SW 1271 (cell line): ENCODE results near the gene PRPF4.
"Not testable (repeated sequence)": the region's sequence is repeated elsewhere in the genome, so short reads cannot be mapped to it uniquely, and the experiment has no call there.

Experiments used
- DNase-seq, 2 experiments: peaks; one replicate each; lab custom pipeline; 2025; lab: John Stamatoyannopoulos, UW

The PRPF4 gene

DNA sequence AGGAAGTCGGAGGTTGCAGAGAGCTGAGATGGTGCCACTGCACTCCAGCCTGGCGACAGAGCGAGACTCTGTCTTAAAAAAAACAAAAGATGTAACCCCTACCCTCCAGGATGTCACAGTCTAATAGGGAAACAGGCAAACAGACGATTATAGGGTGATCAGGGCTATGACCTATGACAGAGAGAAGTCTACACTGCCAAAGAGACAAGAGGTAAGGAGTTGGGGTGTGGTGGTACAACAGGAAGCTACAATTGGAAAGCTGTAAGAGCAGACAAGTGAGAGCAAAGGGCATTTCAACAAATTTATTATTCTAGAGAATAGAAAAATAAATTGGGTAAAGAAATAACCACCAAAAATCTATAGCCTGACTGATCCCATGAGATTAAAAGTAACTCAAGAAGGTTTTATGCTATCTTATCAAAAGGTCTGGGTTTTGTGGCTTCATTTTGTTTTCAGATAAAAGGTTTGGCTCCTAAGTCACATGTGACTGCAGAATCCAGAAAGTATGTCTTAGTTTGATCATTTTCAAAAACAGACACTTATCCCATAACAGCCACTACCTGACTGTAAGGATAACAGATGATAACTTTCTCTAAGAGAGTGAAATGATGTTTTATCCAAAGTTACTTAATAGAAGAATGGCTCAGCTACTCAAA lies 7.4 kb upstream of the PRPF4 start:
- DNase-seq = no peak

DNA sequence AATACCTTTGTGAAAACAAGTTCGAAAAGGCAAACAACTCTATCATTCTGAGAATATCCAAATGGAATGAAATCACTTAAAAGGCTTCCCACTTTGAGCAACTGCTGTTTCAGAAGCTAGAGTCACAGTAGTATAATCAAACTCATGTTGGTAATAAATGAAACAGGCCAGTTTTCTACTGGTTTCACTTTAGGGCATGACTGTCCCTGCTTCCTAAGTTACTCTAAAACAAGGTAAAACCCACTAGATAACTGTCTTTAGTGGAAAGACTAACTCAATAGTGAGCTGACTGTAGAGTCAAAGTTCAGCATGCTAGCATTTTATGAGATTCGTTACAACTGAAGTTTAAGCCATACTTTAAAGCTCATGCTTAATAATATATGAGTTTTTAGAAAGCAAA lies 6.1 kb upstream of the PRPF4 start:
- DNase-seq = no peak

DNA sequence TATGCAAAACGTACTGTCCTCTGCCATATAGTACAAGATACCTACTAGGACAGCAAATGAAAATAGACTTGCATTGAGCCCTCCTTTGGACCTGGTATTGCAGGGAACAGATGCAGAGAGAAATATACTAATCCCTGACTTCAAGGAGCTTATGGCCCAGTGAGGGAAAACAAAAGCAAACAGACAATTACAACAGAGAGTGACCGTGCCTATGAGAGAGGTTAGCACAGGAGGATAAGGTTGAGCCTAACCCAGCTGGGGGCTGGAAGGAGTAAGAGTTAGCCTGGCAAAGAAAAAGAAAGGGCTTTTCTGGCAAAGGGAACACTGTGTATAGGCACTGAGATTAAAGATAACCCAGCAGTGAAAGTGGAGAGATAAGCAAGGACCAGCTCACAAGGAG lies 5.6 kb upstream of the PRPF4 start:
- DNase-seq = no peak

DNA sequence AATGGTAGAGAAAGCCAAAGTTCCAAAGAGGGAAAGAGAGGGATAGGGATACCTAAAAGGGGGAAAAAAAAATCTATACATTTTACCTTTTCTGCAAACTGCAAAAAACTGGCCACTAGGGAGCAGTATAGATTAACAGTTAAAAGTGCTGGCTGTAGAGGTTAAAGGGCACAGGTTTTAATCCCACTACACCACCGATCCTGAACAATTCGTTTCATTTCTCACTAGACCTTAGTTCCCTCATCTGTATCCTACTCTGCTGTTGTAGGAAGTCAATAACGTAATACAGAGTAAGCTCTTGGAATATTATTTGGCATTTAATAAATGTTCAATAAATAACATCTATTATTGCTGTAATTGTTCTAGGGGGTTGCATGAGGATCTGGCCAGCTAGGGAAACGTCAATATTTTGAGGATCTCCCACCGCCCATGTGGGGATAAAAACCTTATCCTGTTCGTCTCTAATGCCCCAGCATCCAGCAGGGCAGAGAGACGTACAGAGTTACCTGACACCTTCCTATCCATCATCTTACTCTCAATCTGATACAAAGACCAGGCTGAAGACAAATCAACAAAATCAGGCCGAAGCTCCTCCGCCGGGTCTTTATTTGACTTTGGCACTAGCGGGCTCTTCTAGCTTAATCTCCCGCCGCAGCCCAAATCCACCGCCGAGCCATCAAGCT lies 843 bp upstream of the PRPF4 start:
- DNase-seq = peak; percentile 36 to 76

DNA sequence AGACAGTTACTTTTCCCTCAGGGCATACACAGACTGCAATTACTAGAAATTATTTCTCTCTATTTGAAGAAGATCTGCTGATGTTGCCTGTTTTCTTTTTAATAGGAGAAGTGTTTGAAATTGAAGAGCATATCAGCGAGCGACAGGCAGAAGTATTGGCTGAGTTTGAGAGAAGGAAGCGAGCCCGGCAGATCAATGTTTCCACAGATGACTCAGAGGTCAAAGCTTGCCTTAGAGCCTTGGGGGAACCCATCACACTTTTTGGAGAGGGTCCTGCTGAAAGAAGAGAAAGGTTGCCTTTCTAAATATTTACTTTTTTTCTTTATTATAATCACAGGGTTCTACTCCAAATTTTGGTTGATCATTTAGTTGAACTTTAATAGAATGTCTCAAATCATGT lies 3.4 kb downstream of the PRPF4 start:
- DNase-seq = no peak

DNA sequence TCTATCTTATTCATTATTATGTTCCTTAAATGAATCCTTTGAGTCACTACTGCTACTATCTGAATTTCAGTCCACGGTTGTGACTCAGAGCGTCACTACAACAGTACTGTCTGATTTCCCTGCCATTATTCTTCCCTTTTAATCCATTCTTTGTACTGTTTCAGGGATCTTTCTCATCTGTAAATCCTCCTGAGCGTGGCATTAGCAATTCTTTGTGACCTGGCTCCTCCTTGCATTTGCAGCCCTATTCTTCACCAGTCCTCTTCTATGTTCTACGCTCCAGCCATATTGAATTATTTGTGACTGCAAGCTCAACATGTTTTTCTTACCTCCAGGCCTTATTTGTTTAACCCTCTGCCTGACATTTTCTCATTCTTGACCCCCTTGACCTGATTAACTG lies 5.9 kb downstream of the PRPF4 start:
- DNase-seq = no peak

DNA sequence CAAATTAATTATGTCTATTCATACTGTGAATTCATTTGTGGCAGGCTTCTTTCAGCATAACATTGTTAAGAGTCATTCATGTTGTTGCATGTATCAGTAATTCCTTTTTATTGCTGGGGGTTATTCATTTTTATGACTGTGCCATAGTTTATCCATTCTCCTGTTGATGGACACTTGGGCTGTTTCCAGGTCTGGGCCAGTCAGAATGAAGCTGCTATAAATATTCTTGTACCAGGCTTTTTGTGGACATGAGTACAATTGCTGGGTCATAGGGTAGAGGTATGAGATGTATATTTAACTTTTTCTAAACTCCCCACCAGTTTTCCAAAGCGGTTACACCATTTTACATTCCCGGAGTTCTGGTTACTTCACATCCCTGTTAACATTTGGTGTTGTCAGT lies 13.6 kb downstream of the PRPF4 start:
- DNase-seq = no peak

DNA sequence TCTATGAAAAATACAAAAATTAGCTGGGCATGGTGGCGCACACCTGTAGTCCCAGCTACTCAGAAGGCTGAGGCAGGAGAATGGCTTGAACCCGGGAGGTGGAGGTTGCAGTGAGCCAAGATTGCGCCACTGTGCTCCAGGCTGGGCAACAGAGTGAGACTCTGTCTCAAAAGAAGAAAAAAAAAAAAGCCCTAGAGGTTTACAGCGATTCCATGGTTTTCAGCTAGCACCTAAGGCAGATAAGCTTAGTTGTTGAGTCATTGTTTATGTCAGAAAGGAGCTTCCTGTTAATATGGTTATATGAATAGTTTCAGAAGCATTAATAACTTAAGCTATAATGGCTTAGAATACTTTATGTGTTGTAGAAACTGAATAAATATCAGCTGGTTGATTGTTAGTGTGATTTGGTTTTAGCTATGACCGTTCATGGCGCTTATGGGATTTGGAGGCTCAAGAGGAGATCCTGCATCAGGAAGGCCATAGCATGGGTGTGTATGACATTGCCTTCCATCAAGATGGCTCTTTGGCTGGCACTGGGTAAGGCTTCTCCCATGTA lies 14.7 kb downstream of the PRPF4 start:
- DNase-seq = no peak

DNA sequence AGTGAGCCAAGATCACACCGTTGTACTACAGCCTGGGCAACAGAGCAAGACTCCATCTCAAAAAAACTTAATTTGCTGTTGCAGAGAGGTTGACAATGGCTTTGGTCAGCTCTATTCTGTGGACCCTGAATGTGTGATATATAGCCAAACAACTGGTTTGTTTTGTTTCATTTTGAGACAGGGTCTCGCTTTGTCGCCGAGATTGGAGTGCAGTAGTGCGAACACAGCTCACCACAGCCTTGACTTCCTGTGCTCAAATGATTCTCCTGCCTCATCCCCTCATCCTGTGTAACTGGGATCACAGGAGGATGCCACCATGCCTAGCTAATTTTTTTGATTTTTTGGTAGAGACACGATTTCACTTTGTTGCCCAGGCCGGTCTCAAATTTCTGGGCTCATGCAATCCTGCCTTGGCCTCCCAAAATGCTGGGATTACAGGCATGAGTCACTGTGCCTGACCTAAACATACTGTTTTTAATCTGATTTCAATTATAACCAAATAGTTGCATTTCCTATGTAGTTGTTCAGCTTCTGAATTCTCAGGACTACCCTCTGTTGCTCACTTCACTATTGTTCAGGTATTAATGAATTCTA lies 17.9 kb downstream of the PRPF4 start:
- no peak for DNase-seq

DNA sequence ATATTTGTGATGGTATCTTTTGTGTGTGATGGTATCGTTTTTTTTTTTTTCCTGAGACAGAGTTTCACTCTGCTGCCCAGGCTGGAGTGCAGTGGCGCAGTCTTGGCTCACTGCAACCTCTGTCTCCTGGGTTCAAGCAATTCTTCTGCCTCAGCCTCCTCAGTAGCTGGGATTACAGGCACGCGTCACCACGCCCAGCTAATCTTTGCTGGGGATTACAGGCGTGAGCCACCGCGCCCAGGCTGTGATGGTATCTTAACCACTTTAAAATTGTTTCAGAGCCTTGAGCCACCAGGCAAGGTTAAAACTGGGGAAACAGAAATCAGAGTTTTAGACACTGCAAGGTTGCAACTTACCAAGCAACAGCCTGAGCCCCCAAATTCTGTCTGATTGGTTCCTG lies 20.8 kb downstream of the PRPF4 start:
- not testable (repeated sequence) for DNase-seq

DNA sequence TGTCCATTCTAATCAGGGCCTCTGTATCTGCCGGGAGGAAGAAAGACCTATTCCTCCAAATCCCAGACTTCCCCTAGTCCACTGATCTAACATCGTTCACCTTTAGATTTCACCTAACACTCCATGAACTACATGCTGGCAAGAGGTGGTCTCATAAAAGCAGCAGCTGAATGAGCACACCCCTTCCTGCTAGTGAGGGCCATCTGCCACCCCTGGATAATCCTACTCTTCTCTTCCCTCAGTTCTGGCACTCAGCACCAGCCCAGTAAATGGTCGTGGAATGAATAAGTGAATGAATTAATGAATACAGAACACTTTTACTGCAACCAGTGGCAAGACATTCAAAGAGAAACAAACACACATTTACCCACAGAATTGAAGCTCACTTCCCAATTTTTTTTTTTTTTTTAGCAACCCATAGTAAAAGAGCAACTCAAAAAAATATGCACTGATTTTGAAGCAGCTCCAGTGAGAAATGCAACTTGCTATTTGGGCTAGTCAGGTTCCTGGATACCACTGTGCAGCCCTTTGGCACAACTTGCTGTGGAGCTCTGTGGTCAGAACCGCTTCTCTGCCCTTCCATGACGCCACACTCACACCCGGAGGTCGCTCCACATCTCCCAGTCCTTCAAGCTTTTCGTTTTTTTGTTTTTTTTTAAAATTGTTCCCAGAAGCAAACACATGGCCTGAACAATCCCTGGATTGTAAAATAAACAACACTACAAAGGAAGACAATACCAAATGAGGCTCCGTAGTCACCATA lies 21.5 kb downstream of the PRPF4 start:
- no peak for DNase-seq

DNA sequence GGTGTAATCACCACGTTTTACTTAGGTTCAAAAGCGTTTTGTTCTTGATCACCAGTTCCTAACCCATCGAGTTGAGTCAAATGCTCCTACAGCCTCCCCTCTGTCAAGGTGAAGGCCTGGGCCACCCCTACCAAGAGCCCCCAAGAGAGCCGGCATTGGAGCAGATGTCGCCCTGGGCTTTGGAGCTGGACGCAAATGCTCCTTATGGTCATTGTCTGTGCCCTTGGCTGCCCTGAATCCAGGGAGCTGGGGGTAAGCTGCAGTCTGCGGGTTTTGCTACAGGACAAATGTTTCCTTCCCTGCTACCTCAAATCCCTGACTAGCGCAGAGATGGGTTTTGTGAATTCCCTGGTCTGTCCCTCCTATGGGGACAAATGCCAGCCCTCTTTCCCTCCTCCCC lies 22.9 kb downstream of the PRPF4 start:
- no peak for DNase-seq

DNA sequence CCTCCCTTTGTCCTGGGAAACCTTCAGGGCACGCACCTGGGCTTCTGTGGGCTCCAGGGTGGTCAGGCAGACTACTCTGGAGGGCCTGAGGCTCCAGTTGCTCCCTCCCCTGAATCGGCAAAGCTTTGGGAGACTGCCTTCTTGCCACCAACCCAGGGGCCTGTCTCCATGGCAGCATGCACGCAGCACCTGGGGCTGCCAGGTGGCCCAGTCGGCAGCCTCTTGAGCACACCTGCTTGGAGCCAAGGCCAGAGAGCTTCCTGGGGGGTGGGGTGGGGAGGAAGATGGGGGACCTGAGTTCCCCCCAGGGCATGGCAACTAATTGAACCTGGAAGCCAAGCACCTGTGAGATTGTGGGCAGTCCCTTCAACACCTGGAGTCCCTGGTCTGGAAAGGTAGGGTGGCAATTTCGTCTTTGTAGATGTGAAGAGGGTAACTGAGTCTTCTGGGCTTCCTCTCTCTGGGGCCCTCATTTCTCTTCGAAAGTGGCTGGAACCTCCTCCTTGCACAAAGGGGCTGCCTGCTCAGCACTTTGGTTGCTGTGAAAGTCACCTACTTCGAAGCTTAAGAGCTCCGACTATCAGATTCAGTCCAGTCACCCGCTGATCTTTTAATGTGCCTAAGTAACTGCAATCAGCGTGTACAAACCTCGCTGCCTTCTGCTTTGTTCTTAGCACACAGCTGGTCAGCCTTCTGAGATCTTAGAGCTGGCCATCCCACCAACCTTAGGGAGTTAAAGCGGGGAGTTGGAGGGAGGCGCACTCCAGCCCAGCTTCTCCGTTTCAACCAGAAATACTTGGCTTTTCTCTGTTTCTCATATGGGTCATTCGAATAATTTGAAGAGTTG lies 23.7 kb downstream of the PRPF4 start:
- DNase-seq = no peak

DNA sequence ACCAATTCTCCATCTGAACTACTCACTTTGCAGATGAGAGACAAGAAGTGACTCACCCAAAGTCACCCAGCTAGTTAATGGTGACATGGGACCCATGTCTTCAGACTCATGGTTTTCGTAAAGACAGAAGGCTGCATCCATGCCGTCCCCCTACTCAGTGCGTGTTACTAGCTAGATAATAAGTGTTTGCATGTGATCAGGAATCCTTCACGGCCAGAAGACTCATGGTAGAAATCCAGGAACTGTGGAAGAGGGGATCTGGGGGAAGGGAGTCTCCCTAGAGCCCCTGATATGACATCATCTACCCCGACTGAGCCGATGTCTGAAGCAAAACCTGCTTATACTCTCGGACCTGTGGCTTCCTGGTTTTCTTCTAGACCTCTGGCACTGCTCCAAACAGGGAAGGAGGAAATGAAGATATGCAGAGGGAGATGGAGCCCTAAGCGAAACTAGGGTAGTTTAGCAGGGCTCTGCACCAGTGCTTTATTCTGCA lies 24.4 kb downstream of the PRPF4 start:
- DNase-seq = no peak

DNA sequence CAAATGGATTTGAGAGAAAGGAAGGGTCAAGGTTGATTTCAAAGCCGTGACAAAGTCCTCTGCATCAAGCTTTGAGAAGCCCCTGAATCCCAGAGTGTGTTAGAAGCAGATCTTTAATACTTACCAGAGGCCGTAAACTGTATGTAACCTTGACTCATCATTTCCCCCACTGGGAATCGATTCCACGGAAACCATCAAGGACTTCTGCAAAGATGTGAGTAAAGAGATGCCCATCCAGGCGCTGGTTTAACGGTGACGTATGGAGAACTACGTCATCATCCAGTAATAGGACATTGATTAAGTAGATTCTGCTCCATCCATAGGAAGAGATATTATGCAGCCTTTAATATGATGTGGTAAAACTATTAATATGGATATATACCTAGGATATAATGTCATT lies 26.1 kb downstream of the PRPF4 start:
- DNase-seq = no peak

DNA sequence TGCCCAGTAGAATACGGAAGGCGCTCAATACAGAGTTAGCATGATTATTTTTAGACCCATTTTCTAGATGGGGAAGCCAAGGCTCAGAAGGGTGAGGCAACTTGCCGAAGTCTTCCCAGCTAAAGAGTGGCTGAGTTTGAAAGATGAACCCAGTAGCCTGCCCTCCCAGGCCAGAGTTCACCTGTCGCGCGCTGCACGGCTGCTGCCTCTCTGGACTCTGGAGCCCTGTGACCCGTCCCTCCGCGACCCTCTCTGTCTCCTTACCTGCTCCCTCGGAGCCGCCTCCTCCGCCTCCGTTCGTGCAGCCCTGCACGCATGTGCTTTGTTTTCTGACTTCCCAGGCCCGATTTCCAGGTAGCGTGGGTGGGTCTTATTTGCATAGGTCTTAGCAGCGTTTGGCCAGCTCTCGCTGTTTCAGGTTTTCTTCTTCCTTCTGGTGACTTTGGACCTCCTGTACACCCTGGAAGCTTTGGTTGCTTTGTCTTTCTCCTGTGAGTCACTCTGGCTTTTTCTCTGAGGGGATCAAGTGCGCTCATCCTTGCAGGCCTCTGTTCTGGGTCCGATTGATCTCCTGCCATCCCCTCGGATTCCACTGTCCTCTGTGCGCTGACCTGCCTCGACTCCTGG lies 27.4 kb downstream of the PRPF4 start, which contains the start of gene RNF183:
RNF183 (minus strand) TSS at position 585 of the 627 bp plus-strand sequence. CDS start 5,192 bp downstream, outside the sequence.
- no peak for DNase-seq

DNA sequence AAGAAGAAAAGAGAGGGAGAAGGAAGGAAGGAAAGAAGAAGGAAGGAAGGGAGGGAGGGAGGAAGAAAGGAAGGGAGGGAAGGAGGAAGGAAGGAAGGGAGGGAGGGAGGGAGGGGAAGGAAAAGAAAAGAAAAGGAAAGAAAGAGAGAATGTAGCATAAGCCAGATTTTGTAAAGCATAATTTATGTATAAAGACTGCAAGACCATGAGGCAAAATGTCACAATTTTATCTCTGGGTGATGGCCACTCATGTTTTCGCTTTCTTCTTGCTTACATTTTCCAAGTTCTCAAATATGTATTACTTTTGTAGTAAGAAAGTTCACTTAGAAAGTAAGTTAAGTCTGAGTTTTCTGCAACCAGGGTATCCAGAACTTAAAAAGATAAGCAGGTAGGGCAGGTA lies 31.1 kb downstream of the PRPF4 start:
- no peak for DNase-seq

DNA sequence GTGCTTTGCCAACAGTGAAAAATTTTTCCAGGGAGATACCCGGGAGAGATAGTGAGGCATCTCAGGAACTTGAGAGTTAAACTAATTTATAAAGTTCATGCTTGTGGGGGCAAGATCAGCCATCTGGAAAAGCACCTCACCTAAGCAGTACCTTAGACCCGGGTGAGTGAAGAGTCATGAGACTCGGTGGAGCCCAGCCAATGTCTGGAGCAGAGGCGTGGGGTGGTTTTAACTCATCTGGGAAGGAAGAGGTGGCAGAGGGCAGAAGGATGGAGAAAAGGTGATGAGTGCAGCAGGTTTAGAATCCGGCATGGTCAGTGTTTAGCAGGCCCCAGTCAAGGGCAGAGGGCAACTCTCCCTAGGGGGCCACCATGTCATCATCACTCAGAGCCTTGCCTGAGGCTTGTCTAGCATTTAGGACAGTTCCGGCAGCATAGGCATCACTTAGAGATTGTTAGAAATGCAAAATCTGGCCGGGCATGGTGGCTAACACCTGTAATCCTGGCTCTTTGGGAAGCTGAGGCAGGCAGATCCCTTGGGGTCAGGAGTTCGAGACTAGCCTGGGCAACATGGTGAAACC lies 32.0 kb downstream of the PRPF4 start:
- no peak for DNase-seq

DNA sequence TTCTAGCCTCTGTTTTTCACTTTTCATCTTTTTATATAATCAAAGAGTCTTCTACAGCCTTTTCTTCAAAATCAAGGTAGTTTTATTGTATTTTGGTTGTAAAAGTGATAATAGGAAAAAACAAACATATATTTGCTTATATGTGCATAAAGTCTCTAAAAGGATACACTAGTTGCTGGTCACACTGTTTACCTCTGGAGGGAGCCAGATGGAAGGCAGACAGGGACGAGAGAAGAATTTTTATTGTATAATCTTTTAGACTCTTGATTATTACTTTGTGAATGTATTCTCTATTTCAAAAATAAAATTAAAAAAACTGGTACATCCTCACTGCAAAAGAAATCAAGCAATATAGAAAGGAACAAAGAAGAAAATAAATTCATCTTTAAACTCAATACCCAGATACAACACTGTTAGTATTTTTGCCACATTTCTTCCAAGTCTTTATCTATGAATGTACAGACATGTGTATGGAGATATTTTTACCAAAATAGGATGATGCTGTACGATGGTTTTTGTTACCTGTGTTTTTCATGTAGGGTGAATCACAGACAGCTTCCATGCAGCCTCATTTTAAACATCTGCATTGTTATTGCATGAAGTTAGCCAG lies 33.9 kb downstream of the PRPF4 start:
- DNase-seq = peak in 1 of 2 experiments; percentile 55

DNA sequence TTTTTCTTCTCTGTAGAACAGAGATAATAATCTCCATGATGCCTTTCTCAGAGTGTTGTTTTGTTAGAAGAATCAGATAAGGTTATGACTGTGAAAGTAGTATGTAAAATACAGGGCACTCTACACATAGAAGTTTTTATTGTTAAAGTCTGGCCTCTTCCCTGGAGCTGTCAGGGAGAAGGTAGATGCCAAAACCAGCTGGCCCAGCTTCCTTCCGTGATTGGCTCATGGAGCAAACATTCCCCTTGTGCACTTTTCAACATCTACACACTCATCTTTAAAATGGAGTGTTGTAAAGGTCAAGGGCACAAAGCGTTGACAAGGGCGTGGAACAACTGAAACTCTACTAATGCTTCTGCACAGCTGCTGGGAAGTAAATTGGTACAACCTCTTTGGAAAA lies 35.1 kb downstream of the PRPF4 start:
- no peak for DNase-seq
